BJ (cell line): Measurements from ENCODE around the gene BTBD16. TPM values are rescaled to one million over a fixed set of nuclear protein-coding genes. Genes with fewer than 3 reads are reported as not detected.

Experiments used
- CTCF ChIA-PET: fragments of 350-600 bp; formaldehyde crosslinking; extraction: SDS; loops from one replicate; lab custom pipeline; 2021; ENCODE audit warnings: antibody characterized with exemption, inconsistent platforms; lab: Yijun Ruan, JAX
- POLR2A ChIA-PET: fragments of 300-600 bp; sonication (Branson Sonifier 250); formaldehyde crosslinking; extraction: SDS; loops from one replicate; lab custom pipeline; 2021; ENCODE audit warnings: antibody characterized with exemption; lab: Charles Lee
- DNase-seq: peaks from one replicate; pipeline ENCODE4 v3.0.0-alpha.2; 2011; ENCODE audit warnings: low read depth
- H3K27me3 ChIP-seq: 2 replicates; pipeline ENCODE4 v1.6.0; 2011; ENCODE audit warnings: low read length; ENCODE audit not compliant: control insufficient read depth, insufficient read depth
- H3K36me3 ChIP-seq: 2 replicates; pipeline ENCODE4 v1.5.1; 2011; ENCODE audit warnings: low read length; ENCODE audit not compliant: control insufficient read depth, insufficient read depth
- H3K4me3 ChIP-seq: 2 replicates; pipeline ENCODE4 v1.5.1; 2011; ENCODE audit warnings: low read depth, mild to moderate bottlenecking, control low read depth, low read length
- CTCF ChIP-seq: IDR thresholded peaks from 2 replicates; pipeline ENCODE4 v1.5.1; 2011; ENCODE audit warnings: low read depth, mild to moderate bottlenecking, control low read depth, inconsistent platforms, low read length, moderate library complexity; ENCODE audit not compliant: insufficient read depth
- polyA plus RNA-seq: library from polyadenylated mRNA; depleted of rRNA; stranded (reverse); fragments of >200 nt; gene quantifications from 2 replicates; pipeline ENCODE4 v1.2.3, GENCODE V29; 2011

Gene BTBD16
- polyA plus RNA-seq, 1 experiment: not detected

- POLR2A ChIA-PET: no interaction called here
- CTCF ChIA-PET: interaction anchor here (0.6 to 1.5 kb wide), 4 partner anchors 22 to 627 kb away, joined by 3 to 4 read pairs (median 3); no protein-coding TSS in a partner anchor
- Histone ChIP-seq H3K36me3 (peaks cover 2% of the 10 kb centered on the region; the same call in 1 of the 2 replicates), H3K4me3 (no peak overlapping the region), H3K27me3 (no peaks in the 10 kb centered on the region)
- TF ChIP-seq CTCF: no peak
- no peak for DNase-seq
These were observed 25.2 kb upstream of the BTBD16 start for GRCh38 chr10:122245897-122246296.

- no peak for DNase-seq
- ChIA-PET POLR2A (no interaction called here), CTCF (interaction anchor here (1.1 to 1.3 kb wide), 2 partner anchors 21 to 32 kb away, joined by 3 to 9 read pairs; no protein-coding TSS in a partner anchor)
- peaks cover 2% of the 10 kb centered on the region; the same call in 1 of the 2 replicates for H3K36me3 ChIP-seq
- H3K4me3 ChIP-seq: no peak overlapping the region
- no peak for TF ChIP-seq CTCF
- H3K27me3 ChIP-seq: no peaks in the 10 kb centered on the region
These were observed 24.1 kb upstream of the BTBD16 start for GRCh38 chr10:122246830-122247520.

- H3K4me3 ChIP-seq: no peak overlapping the region
- ChIA-PET POLR2A (no interaction called here), CTCF (interaction anchor here (1.8 kb wide), 1 partner anchor 19 kb away, joined by 5 read pairs; no protein-coding TSS in a partner anchor)
- H3K36me3 ChIP-seq: peaks cover 2% of the 10 kb centered on the region; the same call in 1 of the 2 replicates
- no peaks in the 10 kb centered on the region for H3K27me3 ChIP-seq
- TF ChIP-seq CTCF: no peak
- no peak for DNase-seq
These were observed 22.5 kb upstream of the BTBD16 start for GRCh38 chr10:122248356-122249302.

GRCh38 chr10:122249303-122249850 is 21.7 kb upstream of the BTBD16 start:
- Histone ChIP-seq H3K4me3 (no peak overlapping the region), H3K27me3 (no peaks in the 10 kb centered on the region), H3K36me3 (peaks cover 2% of the 10 kb centered on the region; the same call in 1 of the 2 replicates)
- CTCF ChIA-PET: interaction anchor here (1.3 to 1.8 kb wide), 2 partner anchors 10 to 18 kb away, joined by 5 to 6 read pairs; no protein-coding TSS in a partner anchor
- no peak for TF ChIP-seq CTCF
- no peak for DNase-seq
- POLR2A ChIA-PET: no interaction called here
